Endothelial cell of umbilical vein (primary cell): Measurements from ENCODE around the gene PIM1. TPM values are rescaled to one million over a fixed set of nuclear protein-coding genes. Genes with fewer than 3 reads are reported as not detected.
"Not testable (repeated sequence)": the region's sequence is repeated elsewhere in the genome, so short reads cannot be mapped to it uniquely, and the experiment has no call there.

Experiments
- BruUV-seq: library from RNA; stranded (reverse); fragments of 400-500 nt; replicated peaks from 2 replicates; lab custom pipeline; 2021; lab: Mats Ljungman, UMichigan
- CTCF ChIA-PET: fragments of 300-600, 350-600 bp; sonication (Branson Sonifier 250); formaldehyde crosslinking; loops from one replicate; lab custom pipeline; 2021; ENCODE audit warnings: antibody characterized with exemption, inconsistent platforms; lab: Charles Lee
- POLR2A ChIA-PET: fragments of 300-600, 350-600 bp; sonication (Branson Sonifier 250); formaldehyde crosslinking; loops from one replicate; lab custom pipeline; 2021; ENCODE audit warnings: antibody characterized with exemption, inconsistent platforms; lab: Charles Lee
- DNase-seq: peaks from one replicate; pipeline ENCODE4 v3.0.0-alpha.2; 2011; ENCODE audit warnings: low read depth, low spot score
- FAIRE-seq: peaks from 2 replicates; lab custom pipeline; 2011; peaks lifted over from hg19 to GRCh38; lab: Jason Lieb, UNC
- H2AFZ ChIP-seq: 2 replicates; pipeline ENCODE4 v1.6.0; 2012; ENCODE audit warnings: low read depth, low read length, control low read depth, inconsistent platforms
- H3K27ac ChIP-seq: 2 replicates; pipeline ENCODE4 v1.5.1; 2011; ENCODE audit warnings: low read depth, mild to moderate bottlenecking, control low read depth, low read length, moderate library complexity; ENCODE audit not compliant: insufficient read depth
- H3K27me3 ChIP-seq, 2 experiments: 2 replicates each; pipeline versions ENCODE4 v1.6.0 to v1.6.1; 2011; ENCODE audit warnings: low read length in 2 of 2, mixed read lengths in 1 of 2; ENCODE audit not compliant: control insufficient read depth in 2 of 2, insufficient read depth in 2 of 2
- H3K36me3 ChIP-seq, 2 experiments: 2 replicates in 1 of 2; 3 replicates in 1 of 2; pipeline ENCODE4 v1.5.1; 2011; ENCODE audit warnings: low read length in 2 of 2, mild to moderate bottlenecking in 1 of 2, moderate library complexity in 1 of 2; ENCODE audit not compliant: control insufficient read depth in 2 of 2, insufficient read depth in 2 of 2; ENCODE audit errors: extremely low read depth in 1 of 2
- H3K4me1 ChIP-seq: 3 replicates; pipeline ENCODE4 v1.5.1; 2011; ENCODE audit warnings: mild to moderate bottlenecking, low read length; ENCODE audit not compliant: control insufficient read depth, insufficient read depth; ENCODE audit errors: extremely low read depth
- H3K4me2 ChIP-seq: 2 replicates; pipeline ENCODE4 v1.6.1; 2011; ENCODE audit warnings: low read length, control low read depth, mixed read lengths; ENCODE audit not compliant: insufficient read depth
- H3K4me3 ChIP-seq, 3 experiments: fragments of 200-600 bp in 1 of 3; sonication (generic), shearing (Covaris generic) in 1 of 3; replicated peaks in 1 of 3; 2 replicates each; pipeline ENCODE4 v1.5.1; 2011 to 2016; ENCODE audit warnings: control low read depth in 3 of 3, low read length in 3 of 3, mild to moderate bottlenecking in 2 of 3, inconsistent platforms in 1 of 3, low read depth in 1 of 3, moderate library complexity in 1 of 3; ENCODE audit not compliant: insufficient read depth in 1 of 3
- H3K79me2 ChIP-seq: 2 replicates; pipeline ENCODE4 v1.6.0; 2012; ENCODE audit warnings: low read length, inconsistent platforms; ENCODE audit not compliant: control insufficient read depth, insufficient read depth
- H3K9ac ChIP-seq: replicated peaks from 2 replicates; pipeline ENCODE3; 2011; ENCODE audit warnings: low read length, control low read depth; ENCODE audit not compliant: insufficient read depth; ENCODE audit errors: extremely low read depth
- H3K9me1 ChIP-seq: replicated peaks from 3 replicates; pipeline ENCODE4 v1.6.0; 2011; ENCODE audit warnings: mild to moderate bottlenecking, low read length; ENCODE audit not compliant: control insufficient read depth, insufficient read depth; ENCODE audit errors: extremely low read depth
- H3K9me3 ChIP-seq: replicated peaks from 2 replicates; pipeline ENCODE4 v1.5.1; 2012; ENCODE audit warnings: low read length, inconsistent platforms; ENCODE audit not compliant: control insufficient read depth, insufficient read depth
- H4K20me1 ChIP-seq: replicated peaks from 2 replicates; pipeline ENCODE3; 2011; ENCODE audit warnings: mild to moderate bottlenecking, low read length; ENCODE audit not compliant: control insufficient read depth, insufficient read depth; ENCODE audit errors: extremely low read depth
- FOS ChIP-seq: IDR thresholded peaks from 2 replicates; pipeline ENCODE4 v1.6.1; 2011; ENCODE audit warnings: mild to moderate bottlenecking, low read length, moderate library complexity, borderline replicate concordance; ENCODE audit not compliant: insufficient read depth
- dilution Hi-C: fragments of 300-500 bp; cut with MboI; formaldehyde crosslinking; loops from one replicate; pipeline ENCODE4 v1.15.0; 2019; ENCODE audit warnings: low sequenced_read_pairs; ENCODE audit not compliant: extremely low pct_ligation_motif_present
- intact Hi-C: fragments of 100-400 bp; cut with micrococcal nuclease; formaldehyde crosslinking; loops from one replicate; pipeline ENCODE4 v1.10.0; 2022
- polyA plus RNA-seq, 4 experiments: library from polyadenylated mRNA; depleted of rRNA in 3 of 4; stranded (reverse) in 3 of 4; unstranded in 1 of 4; fragments of >200 nt; gene quantifications; 2 replicates each; pipeline versions ENCODE4 v1.2.1 to v1.2.3, GENCODE V29; 2011 to 2012; ENCODE audit warnings: missing spikeins in 1 of 4
- total RNA-seq: library from RNA; stranded (reverse); gene quantifications from 2 replicates; pipeline ENCODE4 v1.2.3, GENCODE V29; 2021

Gene PIM1
- total and polyA plus RNA-seq, 2 donors (not counting 3 experiments of a cell fraction or from before 2014, with no cell fraction given) = 9.2 to 11.3 TPM

- dilution Hi-C loops = no loop called here
- H3K9me3 ChIP-seq = no peaks in the 10 kb centered on the region
- H3K27ac ChIP-seq = no peak overlapping the region
- H3K9me1 ChIP-seq = no peaks in the 10 kb centered on the region
- POLR2A ChIA-PET = interaction anchor here (0.5 kb wide), 1 partner anchor 373 kb away, joined by 3 read pairs; no protein-coding TSS in a partner anchor
- no peaks in the 10 kb centered on the region for H3K36me3 ChIP-seq
- H3K4me1 ChIP-seq = peaks cover 28% of the 10 kb centered on the region
- H3K4me3 ChIP-seq = no peak overlapping the region
- H3K4me2 ChIP-seq = no peak overlapping the region
- no peak overlapping the region for H3K9ac ChIP-seq
- no peaks in the 10 kb centered on the region for H4K20me1 ChIP-seq
- no TSS peak for BruUV-seq
- DNase-seq = peak; percentile 28
- no peaks in the 10 kb centered on the region for H3K27me3 ChIP-seq
- no peak overlapping the region for H2AFZ ChIP-seq
- no peak for TF ChIP-seq FOS
- intact Hi-C loops = no loop called here
- no peak for FAIRE-seq
- CTCF ChIA-PET = interaction anchor here (0.9 to 1.2 kb wide), 5 partner anchors 9 to 110 kb away, joined by 3 to 13 read pairs (median 7); partner anchors contain the start of gene PIM1
- no peaks in the 10 kb centered on the region for H3K79me2 ChIP-seq
Measured at GRCh38 chr6:37127961-37128862, 41.7 kb upstream of the PIM1 start.

GRCh38 chr6:37128863-37129443, 41.0 kb upstream of the PIM1 start:
- H3K4me3 ChIP-seq, BruUV-seq, POLR2A ChIA-PET, FAIRE-seq, intact Hi-C loops, CTCF ChIA-PET, H3K9me1 ChIP-seq, H3K36me3 ChIP-seq, H3K79me2 ChIP-seq, H2AFZ ChIP-seq, H3K9me3 ChIP-seq, dilution Hi-C loops, DNase-seq, H4K20me1 ChIP-seq, H3K9ac ChIP-seq, H3K27me3 ChIP-seq, H3K4me2 ChIP-seq, H3K27ac ChIP-seq: not testable (repeated sequence)
- H3K4me1 ChIP-seq = peaks cover 29% of the 10 kb centered on the region
